ENCODE results near the gene CPSF4.

DNA sequence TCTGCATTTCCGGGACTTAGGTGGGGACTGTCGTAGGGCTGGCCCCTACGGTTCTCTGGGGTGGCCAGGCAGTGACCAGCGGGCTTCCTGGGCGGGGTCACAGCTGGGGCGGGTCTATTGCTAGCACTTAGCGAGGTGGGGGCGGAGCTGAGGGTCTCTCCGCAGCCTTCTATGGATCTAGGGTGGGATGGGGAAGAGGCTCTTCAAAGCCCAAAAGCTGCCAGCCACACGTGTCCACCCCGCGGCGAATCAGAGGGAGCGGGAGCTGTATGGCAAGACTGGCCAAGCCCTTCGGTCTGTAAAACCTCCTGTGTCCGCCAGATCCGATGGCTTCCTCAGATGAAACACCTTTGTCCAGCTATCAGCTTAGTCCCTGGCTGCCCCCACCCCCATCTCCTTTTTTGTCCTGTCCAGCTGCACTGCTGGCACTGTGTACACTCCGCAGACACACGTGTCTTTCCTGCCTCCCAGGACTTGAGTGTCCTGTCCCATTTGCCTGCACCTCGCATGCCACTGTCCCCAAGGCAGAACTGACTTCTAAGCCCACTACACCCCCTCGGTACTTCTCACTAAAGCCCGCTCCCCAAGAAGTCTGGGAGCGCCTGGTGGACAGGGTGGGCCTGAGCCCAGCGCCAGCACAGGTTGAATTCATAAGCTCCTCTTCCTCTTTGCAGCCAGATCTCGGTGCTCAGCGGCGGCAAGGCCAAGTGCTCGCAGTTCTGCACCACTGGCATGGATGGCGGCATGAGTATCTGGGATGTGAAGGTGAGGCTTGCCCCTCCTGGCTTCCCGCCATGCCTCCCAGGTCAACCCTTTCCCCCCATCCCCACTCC lies 45.2 kb upstream of the CPSF4 start:
- TF ChIP-seq, protein P1, sequence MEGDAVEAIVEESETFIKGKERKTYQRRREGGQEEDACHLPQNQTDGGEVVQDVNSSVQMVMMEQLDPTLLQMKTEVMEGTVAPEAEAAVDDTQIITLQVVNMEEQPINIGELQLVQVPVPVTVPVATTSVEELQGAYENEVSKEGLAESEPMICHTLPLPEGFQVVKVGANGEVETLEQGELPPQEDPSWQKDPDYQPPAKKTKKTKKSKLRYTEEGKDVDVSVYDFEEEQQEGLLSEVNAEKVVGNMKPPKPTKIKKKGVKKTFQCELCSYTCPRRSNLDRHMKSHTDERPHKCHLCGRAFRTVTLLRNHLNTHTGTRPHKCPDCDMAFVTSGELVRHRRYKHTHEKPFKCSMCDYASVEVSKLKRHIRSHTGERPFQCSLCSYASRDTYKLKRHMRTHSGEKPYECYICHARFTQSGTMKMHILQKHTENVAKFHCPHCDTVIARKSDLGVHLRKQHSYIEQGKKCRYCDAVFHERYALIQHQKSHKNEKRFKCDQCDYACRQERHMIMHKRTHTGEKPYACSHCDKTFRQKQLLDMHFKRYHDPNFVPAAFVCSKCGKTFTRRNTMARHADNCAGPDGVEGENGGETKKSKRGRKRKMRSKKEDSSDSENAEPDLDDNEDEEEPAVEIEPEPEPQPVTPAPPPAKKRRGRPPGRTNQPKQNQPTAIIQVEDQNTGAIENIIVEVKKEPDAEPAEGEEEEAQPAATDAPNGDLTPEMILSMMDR (IDR thresholded peaks at IDR 0.05), result no peak
- TF ChIP-seq POLR2A (IDR thresholded peaks at IDR 0.05) (no peak), POLR2AphosphoS5 (IDR thresholded peaks at IDR 0.05) (no peak)
